ENCODE results near the gene KLHL10. TPM values are rescaled to one million over a fixed set of nuclear protein-coding genes. Genes with fewer than 3 reads are reported as not detected.

KLHL10 gene
- polyA plus RNA-seq, 1 experiment = 0.06 TPM

DNA sequence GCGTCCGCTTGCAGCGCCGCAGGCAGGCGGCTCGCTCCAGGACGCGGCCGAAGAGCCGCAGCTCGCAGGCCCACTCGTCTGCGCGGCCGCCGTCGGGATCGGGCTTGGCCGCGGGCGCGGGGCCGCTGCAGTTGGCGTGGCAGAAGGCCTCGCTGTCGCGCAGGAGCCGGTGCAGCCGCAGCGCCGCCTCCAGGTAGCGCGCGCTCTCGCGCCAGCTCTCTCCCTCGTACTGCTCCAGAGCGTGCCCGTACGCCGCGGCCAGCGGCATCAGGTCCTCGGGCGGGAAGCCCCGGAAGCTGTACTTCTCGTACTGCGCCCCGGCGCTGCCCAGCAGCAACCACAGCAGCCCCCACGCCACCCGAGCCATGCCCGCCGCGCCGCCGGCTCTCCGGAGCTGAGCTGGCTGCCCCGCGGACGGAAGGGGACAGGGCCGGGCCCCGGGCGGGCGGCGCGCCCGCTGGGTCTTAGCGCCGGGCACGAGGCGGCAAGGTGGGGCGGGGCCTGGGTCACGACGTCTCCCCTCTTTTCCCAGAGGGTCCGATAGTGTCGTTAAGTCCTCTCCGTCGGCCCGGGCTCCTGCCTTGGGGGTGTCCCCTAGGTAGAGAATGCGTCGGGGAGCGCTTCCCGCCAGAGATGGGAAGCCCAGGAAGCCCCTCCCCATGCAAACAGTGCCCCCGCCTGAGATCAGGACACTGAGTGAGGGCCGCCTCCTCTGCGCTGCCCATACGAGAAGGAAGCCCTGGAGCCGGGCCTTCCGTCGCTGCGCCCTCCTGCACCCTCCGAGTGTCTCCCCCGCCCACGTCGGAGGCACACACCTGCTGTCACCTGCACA lies 25.9 kb upstream of the KLHL10 start, which contains the start of gene P3H4:
P3H4 (minus strand) TSS at position 401 of the 832 bp plus-strand sequence; CDS start at position 367, 34 bp downstream.
- ChIA-PET POLR2A (interaction anchor here (0.5 to 1.8 kb wide), 13 partner anchors 9 to 123 kb away, joined by 3 to 8 read pairs (median 4); partner anchors contain the start of genes ACLY, EIF1, JUP and KLHL11), CTCF (interaction anchor here (0.7 to 2.8 kb wide), 10 partner anchors 10 to 115 kb away, joined by 3 to 20 read pairs (median 4); partner anchors contain the start of gene JUP)
- Histone ChIP-seq H3K4me3 (ENCODE audit: low read depth, low read length) (peak within 1 kb of the TSS; percentile 87), H3K27ac (ENCODE audit: low read depth, low read length) (peak within 1 kb of the TSS; percentile 83), H3K27me3 (ENCODE audit: control insufficient read depth, insufficient read depth, low read length) (no peaks in the 10 kb centered on the region), H3K9me3 (ENCODE audit: control insufficient read depth, insufficient read depth, low read length) (peaks cover 6% of the 10 kb centered on the region; the same call in 1 of the 2 replicates)
- no peak for DNase-seq (ENCODE audit: low read depth, low spot score)
- TF ChIP-seq, protein P1, sequence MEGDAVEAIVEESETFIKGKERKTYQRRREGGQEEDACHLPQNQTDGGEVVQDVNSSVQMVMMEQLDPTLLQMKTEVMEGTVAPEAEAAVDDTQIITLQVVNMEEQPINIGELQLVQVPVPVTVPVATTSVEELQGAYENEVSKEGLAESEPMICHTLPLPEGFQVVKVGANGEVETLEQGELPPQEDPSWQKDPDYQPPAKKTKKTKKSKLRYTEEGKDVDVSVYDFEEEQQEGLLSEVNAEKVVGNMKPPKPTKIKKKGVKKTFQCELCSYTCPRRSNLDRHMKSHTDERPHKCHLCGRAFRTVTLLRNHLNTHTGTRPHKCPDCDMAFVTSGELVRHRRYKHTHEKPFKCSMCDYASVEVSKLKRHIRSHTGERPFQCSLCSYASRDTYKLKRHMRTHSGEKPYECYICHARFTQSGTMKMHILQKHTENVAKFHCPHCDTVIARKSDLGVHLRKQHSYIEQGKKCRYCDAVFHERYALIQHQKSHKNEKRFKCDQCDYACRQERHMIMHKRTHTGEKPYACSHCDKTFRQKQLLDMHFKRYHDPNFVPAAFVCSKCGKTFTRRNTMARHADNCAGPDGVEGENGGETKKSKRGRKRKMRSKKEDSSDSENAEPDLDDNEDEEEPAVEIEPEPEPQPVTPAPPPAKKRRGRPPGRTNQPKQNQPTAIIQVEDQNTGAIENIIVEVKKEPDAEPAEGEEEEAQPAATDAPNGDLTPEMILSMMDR (IDR thresholded peaks at IDR 0.05; ENCODE audit: low read depth, low read length) = peak; percentile 62

DNA sequence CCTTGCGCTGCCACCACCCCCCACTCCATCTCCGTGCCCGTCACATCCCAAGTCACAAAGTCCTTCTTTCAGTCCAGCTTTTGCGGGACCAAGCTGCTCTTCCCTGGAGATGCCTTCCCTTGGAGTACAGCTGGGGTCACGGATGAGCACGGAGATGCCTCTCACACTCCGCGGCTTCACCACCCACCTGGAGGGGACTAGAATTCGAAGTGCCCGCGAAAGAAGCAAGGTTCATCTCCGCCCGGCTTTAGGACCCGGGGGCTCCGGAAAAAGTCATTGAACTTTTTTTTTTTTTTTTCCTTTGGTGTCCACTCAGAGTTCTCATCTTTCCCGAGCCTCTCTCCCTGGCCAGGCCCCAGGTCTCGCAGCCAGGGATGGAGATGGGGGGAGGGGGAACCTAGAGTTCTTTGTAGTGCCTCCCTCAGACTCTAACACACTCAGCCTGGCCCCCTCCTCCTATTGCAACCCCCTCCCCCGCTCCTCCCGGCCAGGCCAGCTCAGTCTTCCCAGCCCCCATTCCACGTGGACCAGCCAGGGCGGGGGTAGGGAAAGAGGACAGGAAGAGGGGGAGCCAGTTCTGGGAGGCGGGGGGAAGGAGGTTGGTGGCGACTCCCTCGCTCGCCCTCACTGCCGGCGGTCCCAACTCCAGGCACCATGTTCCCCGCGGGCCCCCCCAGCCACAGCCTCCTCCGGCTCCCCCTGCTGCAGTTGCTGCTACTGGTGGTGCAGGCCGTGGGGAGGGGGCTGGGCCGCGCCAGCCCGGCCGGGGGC lies 25.1 kb upstream of the KLHL10 start, which contains the start of gene FKBP10:
FKBP10 (plus strand) TSS at position 624 of the 771 bp plus-strand sequence; CDS start at position 655, 31 bp downstream.
- DNase-seq (ENCODE audit: low read depth, low spot score) = peak; percentile 80
- TF ChIP-seq, protein P1 (IDR thresholded peaks at IDR 0.05; ENCODE audit: low read depth, low read length) = no peak
- Histone ChIP-seq H3K4me3 (ENCODE audit: low read depth, low read length) (peak within 1 kb of the TSS; percentile 87), H3K9me3 (ENCODE audit: control insufficient read depth, insufficient read depth, low read length) (peaks cover 6% of the 10 kb centered on the region; the same call in 1 of the 2 replicates), H3K27ac (ENCODE audit: low read depth, low read length) (peak within 1 kb of the TSS; percentile 83), H3K27me3 (ENCODE audit: control insufficient read depth, insufficient read depth, low read length) (no peaks in the 10 kb centered on the region)
- ChIA-PET CTCF (interaction anchor here (0.9 to 1.6 kb wide), 5 partner anchors 26 to 75 kb away, joined by 3 to 5 read pairs (median 4); partner anchors contain the start of gene JUP), POLR2A (interaction anchor here (0.5 to 1.2 kb wide), 9 partner anchors 12 to 1010 kb away, joined by 3 to 7 read pairs (median 3); partner anchors contain the start of genes JUP, KLHL11 and ODAD4)

DNA sequence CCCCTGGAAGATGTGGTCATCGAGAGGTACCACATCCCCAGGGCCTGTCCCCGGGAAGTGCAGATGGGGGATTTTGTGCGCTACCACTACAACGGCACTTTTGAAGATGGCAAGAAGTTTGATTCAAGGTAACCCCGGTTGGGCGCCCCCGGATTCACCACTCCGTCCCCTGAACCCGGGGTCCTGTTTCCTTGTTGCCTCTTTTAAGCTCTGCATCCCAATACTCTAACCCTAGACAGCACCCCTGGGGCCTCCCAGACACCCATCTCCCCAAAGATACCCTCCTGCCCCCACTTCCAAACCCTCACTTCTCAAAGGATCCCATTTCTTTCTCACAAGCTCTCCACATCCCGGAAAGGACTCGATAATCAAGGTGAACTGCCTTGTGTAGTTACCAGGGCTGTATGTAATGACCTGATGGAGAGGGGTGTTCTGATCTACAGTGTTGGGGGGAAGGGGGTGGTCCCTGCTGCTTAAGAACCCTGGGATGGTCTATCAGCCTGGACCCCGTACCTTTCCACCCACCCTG lies 24.4 kb upstream of the KLHL10 start:
- H3K4me3 ChIP-seq (ENCODE audit: low read depth, low read length) = peak overlapping the region; percentile 87
- H3K27ac ChIP-seq (ENCODE audit: low read depth, low read length) = peak overlapping the region; percentile 83
- TF ChIP-seq, protein P1 (IDR thresholded peaks at IDR 0.05; ENCODE audit: low read depth, low read length) = no peak
- H3K9me3 ChIP-seq (ENCODE audit: control insufficient read depth, insufficient read depth, low read length) = peaks cover 6% of the 10 kb centered on the region; the same call in 1 of the 2 replicates
- POLR2A ChIA-PET = interaction anchor here (0.6 to 1.2 kb wide), 4 partner anchors 27 to 1009 kb away, joined by 3 to 6 read pairs (median 3); partner anchors contain the start of gene JUP
- CTCF ChIA-PET = interaction anchor here (0.9 kb wide), 1 partner anchor 40 kb away, joined by 3 read pairs; no protein-coding TSS in a partner anchor
- no peaks in the 10 kb centered on the region for H3K27me3 ChIP-seq (ENCODE audit: control insufficient read depth, insufficient read depth, low read length)
- DNase-seq (ENCODE audit: low read depth, low spot score) = no peak

DNA sequence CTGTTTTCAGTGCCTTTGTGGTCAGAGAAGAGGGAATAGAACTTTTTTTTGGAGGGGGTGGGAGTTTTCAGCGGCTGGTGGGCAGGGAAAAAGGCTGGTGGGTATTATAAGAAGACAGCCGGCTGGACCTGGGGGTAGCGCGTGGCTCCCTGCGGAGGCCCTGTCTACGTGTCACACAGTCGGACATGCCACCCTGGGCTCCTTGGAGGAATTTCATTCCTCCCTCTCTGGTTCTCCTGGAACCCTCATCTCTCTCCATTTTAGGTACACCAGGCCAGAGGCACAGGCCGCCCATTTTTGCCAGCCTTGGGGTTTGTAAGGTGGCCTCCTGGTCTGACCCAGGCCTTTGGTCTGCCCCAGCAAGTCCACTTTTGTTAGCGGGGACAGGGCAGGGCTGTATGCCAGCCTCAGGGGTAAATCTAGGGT lies 23.9 kb upstream of the KLHL10 start:
- POLR2A ChIA-PET = no interaction called here
- Histone ChIP-seq H3K27me3 (ENCODE audit: control insufficient read depth, insufficient read depth, low read length) (no peaks in the 10 kb centered on the region), H3K4me3 (ENCODE audit: low read depth, low read length) (peak overlapping the region; percentile 87), H3K9me3 (ENCODE audit: control insufficient read depth, insufficient read depth, low read length) (peaks cover 6% of the 10 kb centered on the region; the same call in 1 of the 2 replicates), H3K27ac (ENCODE audit: low read depth, low read length) (peak overlapping the region; percentile 83)
- TF ChIP-seq, protein P1 (IDR thresholded peaks at IDR 0.05; ENCODE audit: low read depth, low read length) = no peak
- DNase-seq (ENCODE audit: low read depth, low spot score) = no peak
- CTCF ChIA-PET = no interaction called here
